ENCODE data around the gene RBM42. TPM values are rescaled to one million over a fixed set of nuclear protein-coding genes. Genes with fewer than 3 reads are reported as not detected.

Gene RBM42
- total RNA-seq, 1 donor from 2014 or later, result 76.0 TPM

DNA sequence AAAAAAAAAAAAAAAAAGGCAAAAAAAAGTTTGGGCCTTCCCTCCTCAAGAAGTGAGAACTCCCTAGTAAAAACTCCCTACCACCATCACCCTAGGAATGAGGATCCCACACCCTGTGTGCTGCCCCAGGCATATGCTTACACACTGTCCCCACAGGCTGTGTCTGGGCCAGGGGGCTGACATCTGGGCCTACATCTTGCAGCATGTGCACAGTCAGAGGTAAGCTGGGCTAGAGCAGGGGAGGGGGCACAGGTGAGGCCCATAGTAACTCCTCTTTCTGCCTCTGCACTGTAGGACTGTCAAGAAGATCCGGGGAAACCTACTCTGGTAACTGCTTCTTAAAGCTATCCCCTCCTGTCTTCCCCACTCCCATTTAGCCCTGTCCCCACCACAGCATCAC lies 15.3 kb upstream of the RBM42 start:
- Mint-ChIP-seq H3K27me3 (peaks cover 3% of the 10 kb centered on the region), H3K4me3 (ENCODE audit: low read depth) (peak overlapping the region; percentile 79), H3K4me1 (ENCODE audit: low read depth) (no peaks in the 10 kb centered on the region), H3K27ac (no peak overlapping the region), H3K9me3 (ENCODE audit: low read depth) (peaks cover under 1% of the 10 kb centered on the region), H3K36me3 (ENCODE audit: insufficient read depth) (no peaks in the 10 kb centered on the region)
- no peak for DNase-seq (ENCODE audit: low spot score, unreplicated experiment)
- TF ChIP-seq, protein P1, sequence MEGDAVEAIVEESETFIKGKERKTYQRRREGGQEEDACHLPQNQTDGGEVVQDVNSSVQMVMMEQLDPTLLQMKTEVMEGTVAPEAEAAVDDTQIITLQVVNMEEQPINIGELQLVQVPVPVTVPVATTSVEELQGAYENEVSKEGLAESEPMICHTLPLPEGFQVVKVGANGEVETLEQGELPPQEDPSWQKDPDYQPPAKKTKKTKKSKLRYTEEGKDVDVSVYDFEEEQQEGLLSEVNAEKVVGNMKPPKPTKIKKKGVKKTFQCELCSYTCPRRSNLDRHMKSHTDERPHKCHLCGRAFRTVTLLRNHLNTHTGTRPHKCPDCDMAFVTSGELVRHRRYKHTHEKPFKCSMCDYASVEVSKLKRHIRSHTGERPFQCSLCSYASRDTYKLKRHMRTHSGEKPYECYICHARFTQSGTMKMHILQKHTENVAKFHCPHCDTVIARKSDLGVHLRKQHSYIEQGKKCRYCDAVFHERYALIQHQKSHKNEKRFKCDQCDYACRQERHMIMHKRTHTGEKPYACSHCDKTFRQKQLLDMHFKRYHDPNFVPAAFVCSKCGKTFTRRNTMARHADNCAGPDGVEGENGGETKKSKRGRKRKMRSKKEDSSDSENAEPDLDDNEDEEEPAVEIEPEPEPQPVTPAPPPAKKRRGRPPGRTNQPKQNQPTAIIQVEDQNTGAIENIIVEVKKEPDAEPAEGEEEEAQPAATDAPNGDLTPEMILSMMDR (IDR thresholded peaks at IDR 0.05; ENCODE audit: unreplicated experiment), result no peak

DNA sequence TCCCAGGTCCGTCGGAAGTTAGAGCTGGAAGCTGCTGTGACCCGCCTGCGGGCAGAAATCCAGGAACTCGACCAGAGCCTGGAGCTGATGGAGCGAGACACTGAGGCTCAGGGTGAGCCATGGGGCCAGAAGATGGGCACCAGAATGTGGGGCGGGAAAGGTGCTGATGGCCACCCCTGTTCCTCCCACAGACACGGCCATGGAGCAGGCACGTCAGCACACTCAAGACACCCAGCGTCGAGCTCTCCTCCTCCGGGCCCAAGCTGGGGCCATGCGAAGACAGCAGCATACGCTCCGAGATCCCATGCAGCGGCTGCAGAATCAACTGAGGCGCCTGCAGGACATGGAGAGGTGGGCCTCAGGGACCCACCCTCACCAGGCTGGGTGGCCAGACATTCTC lies 13.8 kb upstream of the RBM42 start:
- no peaks in the 10 kb centered on the region for H3K4me1 Mint-ChIP-seq (ENCODE audit: low read depth)
- H3K27me3 Mint-ChIP-seq, result no peaks in the 10 kb centered on the region
- H3K4me3 Mint-ChIP-seq (ENCODE audit: low read depth), result no peak overlapping the region
- TF ChIP-seq, protein P1 (IDR thresholded peaks at IDR 0.05; ENCODE audit: unreplicated experiment), result no peak
- no peaks in the 10 kb centered on the region for H3K36me3 Mint-ChIP-seq (ENCODE audit: insufficient read depth)
- no peak overlapping the region for H3K27ac Mint-ChIP-seq
- no peaks in the 10 kb centered on the region for H3K9me3 Mint-ChIP-seq (ENCODE audit: low read depth)
- DNase-seq (ENCODE audit: low spot score, unreplicated experiment), result no peak

DNA sequence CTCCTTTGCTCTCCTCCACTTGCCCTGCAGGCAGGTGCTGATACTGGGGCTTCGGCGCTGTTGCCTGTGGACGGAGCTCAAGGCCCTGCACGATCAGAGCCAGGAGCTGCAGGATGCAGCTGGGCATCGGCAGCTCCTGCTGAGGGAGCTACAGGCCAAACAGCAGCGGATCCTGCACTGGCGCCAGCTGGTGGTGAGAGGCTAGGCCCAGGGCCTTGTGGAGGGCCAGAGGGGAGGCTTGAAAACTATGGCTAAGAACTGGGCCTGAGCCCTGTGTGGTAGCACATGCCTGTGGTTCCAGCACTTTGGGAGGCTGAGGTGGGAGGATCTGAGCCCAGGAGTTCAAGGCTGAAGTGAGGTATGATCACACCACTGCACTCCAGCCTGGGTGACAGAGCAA lies 10.0 kb upstream of the RBM42 start:
- DNase-seq (ENCODE audit: low spot score, unreplicated experiment), result no peak

DNA sequence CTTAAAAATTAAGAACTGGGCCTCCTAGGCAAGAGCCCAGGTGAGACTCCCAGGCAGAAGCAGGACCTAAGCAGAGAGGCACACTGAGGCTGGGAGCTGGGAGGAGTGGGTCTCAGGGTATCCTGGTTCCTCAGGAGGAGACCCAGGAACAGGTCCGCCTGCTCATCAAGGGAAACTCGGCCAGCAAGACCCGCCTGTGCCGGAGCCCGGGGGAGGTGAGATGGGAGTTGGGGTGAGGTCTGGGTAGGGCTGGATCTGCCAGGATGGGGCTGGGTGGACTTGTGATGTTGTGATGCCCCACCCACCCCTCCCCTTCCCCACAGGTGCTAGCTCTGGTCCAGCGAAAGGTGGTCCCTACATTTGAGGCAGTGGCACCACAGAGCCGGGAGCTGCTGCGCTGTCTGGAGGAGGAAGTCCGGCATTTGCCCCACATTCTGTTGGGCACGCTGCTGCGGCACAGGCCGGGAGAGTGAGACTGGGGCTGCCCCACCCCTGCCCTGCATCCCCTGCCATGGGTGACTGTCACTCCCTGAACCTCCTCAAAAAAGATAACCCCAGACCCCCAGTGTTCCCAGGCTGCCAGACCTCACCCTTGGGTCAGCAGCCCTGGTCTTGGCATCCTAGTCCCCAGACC lies 9.4 kb upstream of the RBM42 start:
- no peak for DNase-seq (ENCODE audit: low spot score, unreplicated experiment)
- no peaks in the 10 kb centered on the region for H3K4me1 Mint-ChIP-seq (ENCODE audit: low read depth)
- no peaks in the 10 kb centered on the region for H3K27me3 Mint-ChIP-seq
- TF ChIP-seq, protein P1 (IDR thresholded peaks at IDR 0.05; ENCODE audit: unreplicated experiment), result no peak
- H3K27ac Mint-ChIP-seq, result no peak overlapping the region
- H3K36me3 Mint-ChIP-seq (ENCODE audit: insufficient read depth), result peaks cover 1% of the 10 kb centered on the region
- no peak overlapping the region for H3K4me3 Mint-ChIP-seq (ENCODE audit: low read depth)
- H3K9me3 Mint-ChIP-seq (ENCODE audit: low read depth), result no peaks in the 10 kb centered on the region

More for the DNA sequence above, 10.0 kb upstream of the RBM42 start:
- Mint-ChIP-seq H3K27ac (no peak overlapping the region), H3K9me3 (ENCODE audit: low read depth) (no peaks in the 10 kb centered on the region), H3K4me3 (ENCODE audit: low read depth) (no peak overlapping the region), H3K27me3 (no peaks in the 10 kb centered on the region), H3K4me1 (ENCODE audit: low read depth) (no peaks in the 10 kb centered on the region), H3K36me3 (ENCODE audit: insufficient read depth) (peaks cover 1% of the 10 kb centered on the region)
- TF ChIP-seq, protein P1 (IDR thresholded peaks at IDR 0.05; ENCODE audit: unreplicated experiment), result no peak

DNA sequence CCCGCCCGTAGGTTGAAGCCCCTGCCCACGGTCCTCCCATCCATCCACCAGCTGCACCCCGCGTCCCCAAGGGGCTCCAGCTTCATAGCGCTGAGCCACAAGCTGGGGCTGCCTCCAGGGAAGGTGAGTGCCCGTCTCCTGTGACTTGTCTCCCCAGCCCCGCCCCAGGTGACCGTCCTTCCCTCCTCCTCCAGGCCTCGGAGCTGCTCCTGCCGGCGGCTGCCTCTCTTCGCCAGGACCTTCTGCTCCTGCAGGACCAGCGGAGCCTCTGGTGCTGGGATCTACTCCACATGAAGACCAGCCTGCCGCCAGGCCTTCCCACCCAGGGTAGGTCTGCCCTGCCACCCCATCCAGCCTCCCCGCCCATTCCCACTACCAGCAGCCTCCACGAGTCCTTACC lies 8.8 kb upstream of the RBM42 start:
- Mint-ChIP-seq H3K27me3 (no peaks in the 10 kb centered on the region), H3K4me3 (ENCODE audit: low read depth) (no peak overlapping the region), H3K27ac (no peak overlapping the region), H3K36me3 (ENCODE audit: insufficient read depth) (peaks cover 1% of the 10 kb centered on the region), H3K9me3 (ENCODE audit: low read depth) (no peaks in the 10 kb centered on the region), H3K4me1 (ENCODE audit: low read depth) (no peaks in the 10 kb centered on the region)
- TF ChIP-seq, protein P1 (IDR thresholded peaks at IDR 0.05; ENCODE audit: unreplicated experiment), result no peak
- DNase-seq (ENCODE audit: low spot score, unreplicated experiment), result no peak
